GM18873 (cell line): Measurements from ENCODE around the gene MILR1.
"Not testable (repeated sequence)": the region's sequence is repeated elsewhere in the genome, so short reads cannot be mapped to it uniquely, and the experiment has no call there.

Source experiments
- ATAC-seq: cut with Tn5 transposase; IDR thresholded peaks from one replicate; pipeline ENCODE4 v1.9.1; 2021; ENCODE audit warnings: mild to moderate bottlenecking, moderate library complexity, moderate number of reproducible peaks; ENCODE audit not compliant: unreplicated experiment, low FRiP score

The MILR1 gene

GRCh38 chr17:64466019-64466735, 17.3 kb downstream of the MILR1 start:
- no peak for ATAC-seq

GRCh38 chr17:64466834-64467233, 17.9 kb downstream of the MILR1 start:
- not testable (repeated sequence) for ATAC-seq

- ATAC-seq, result no peak
These were observed 21.7 kb downstream of the MILR1 start for GRCh38 chr17:64470625-64471024.

GRCh38 chr17:64471440-64471839, 22.5 kb downstream of the MILR1 start:
- no peak for ATAC-seq

- ATAC-seq, result no peak
These were observed 23.6 kb downstream of the MILR1 start for GRCh38 chr17:64472564-64472963.

GRCh38 chr17:64477849-64478248, 28.9 kb downstream of the MILR1 start:
- no peak for ATAC-seq

- ATAC-seq, result no peak
These were observed 32.0 kb downstream of the MILR1 start for GRCh38 chr17:64480951-64481350.

- no peak for ATAC-seq
These were observed 35.5 kb downstream of the MILR1 start for GRCh38 chr17:64484380-64484779.

GRCh38 chr17:64488301-64488700, 39.4 kb downstream of the MILR1 start:
- no peak for ATAC-seq

- ATAC-seq, result no peak
These were observed 42.3 kb downstream of the MILR1 start for GRCh38 chr17:64491034-64491860.

GRCh38 chr17:64491994-64492393, 43.1 kb downstream of the MILR1 start:
- no peak for ATAC-seq

GRCh38 chr17:64492481-64493109, 43.7 kb downstream of the MILR1 start:
- ATAC-seq, result no peak

- ATAC-seq, result no peak
These were observed 45.2 kb downstream of the MILR1 start for GRCh38 chr17:64494121-64494520.

GRCh38 chr17:64495300-64495699, 46.4 kb downstream of the MILR1 start:
- not testable (repeated sequence) for ATAC-seq

- ATAC-seq, result no peak
These were observed 47.5 kb downstream of the MILR1 start for GRCh38 chr17:64496348-64496785.

- peak; percentile 80 for ATAC-seq
These were observed 48.1 kb downstream of the MILR1 start, which contains the start of gene POLG2 for GRCh38 chr17:64496786-64497564. TSS of gene POLG2 (minus strand) at chr17:64497054. CDS start at chr17:64496968, 86 bp downstream.

- ATAC-seq, result no peak
These were observed 48.7 kb downstream of the MILR1 start for GRCh38 chr17:64497565-64498035.

GRCh38 chr17:64498308-64499203, 49.6 kb downstream of the MILR1 start:
- no peak for ATAC-seq

- no peak for ATAC-seq
These were observed 51.0 kb downstream of the MILR1 start for GRCh38 chr17:64499805-64500486.
